H1 (cell line): ENCODE results near the gene TPH2. TPM values are rescaled to one million over a fixed set of nuclear protein-coding genes. Genes with fewer than 3 reads are reported as not detected.

ENCODE experiments used
- KDM4A ChIP-seq: IDR thresholded peaks from one replicate; pipeline ENCODE4 v1.7.1; 2012; ENCODE audit warnings: low read depth, mild to moderate bottlenecking, moderate library complexity, low read length, inconsistent platforms; ENCODE audit not compliant: severe bottlenecking
- SIN3A ChIP-seq, 2 experiments: IDR thresholded peaks in 1 of 2; conservative IDR thresholded peaks in 1 of 2; 2 replicates each; pipeline ENCODE4 v1.6.1; 2011 to 2012; ENCODE audit warnings: low read length in 2 of 2, improper control_type of control experiment in 1 of 2, low read depth in 1 of 2, mild to moderate bottlenecking in 1 of 2
- polyA plus RNA-seq, 7 experiments: library from polyadenylated mRNA; depleted of rRNA in 3 of 7; stranded (reverse) in 5 of 7; unstranded in 2 of 7; fragments of >200 nt in 5 of 7; fragments of 200-250 nt in 2 of 7; gene quantifications; 1 replicate in 5 of 7; 2 replicates in 1 of 7; 4 replicates in 1 of 7; pipeline versions ENCODE4 v1.2.1 to v1.2.3, GENCODE V29; 2011 to 2013; ENCODE audit warnings: missing spikeins in 2 of 7, mixed read lengths in 2 of 7
- total RNA-seq: library from RNA; stranded (reverse); fragmentation: NEBNext Ultra II Directional; extraction: Animal tissue kit (Norgen Biotek cat#: 25700); gene quantifications from 2 replicates; pipeline ENCODE4 v1.2.1, GENCODE V29; 2021

Gene TPH2
- total and polyA plus RNA-seq, 2 of the 8 experiments (the other 6 are each of a cell fraction or from before 2014, with no cell fraction given), result 0.57 to 1.1 TPM

DNA sequence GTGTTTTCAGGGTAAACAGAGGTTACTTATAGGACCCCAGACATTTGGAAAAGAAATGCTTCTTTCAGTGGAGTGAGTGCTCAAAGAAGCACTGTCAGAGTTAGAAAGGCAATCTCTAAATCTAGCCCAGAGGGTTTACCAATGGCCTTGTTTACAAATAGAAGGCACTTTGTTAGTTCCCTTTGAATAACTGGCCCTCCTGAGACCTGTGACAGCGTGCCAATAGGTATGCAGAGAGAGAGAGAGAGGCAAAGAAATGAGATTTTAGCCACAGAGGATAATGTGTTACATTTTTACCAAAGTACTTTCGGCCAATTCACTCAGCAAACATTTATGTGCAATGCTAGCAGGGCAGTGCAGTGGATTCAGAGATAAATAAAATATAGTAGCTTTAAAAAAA lies 41.9 kb downstream of the TPH2 start (continued):
- no peak for TF ChIP-seq SIN3A (conservative IDR thresholded peaks at IDR 0.05 in 1 of 2, IDR thresholded peaks at IDR 0.05 in 1 of 2; ENCODE audit: low read depth in 1 of 2, low read length in 2 of 2)
- TF ChIP-seq KDM4A, result no peak
